ENCODE data around the gene EDRF1.
"Not testable (repeated sequence)": the region's sequence is repeated elsewhere in the genome, so short reads cannot be mapped to it uniquely, and the experiment has no call there.

EDRF1 gene
- 98.3 reads per million, percentile 82 among the genes with 10 or more reads in this experiment for total RNA-seq

- DNase-seq, result peak; percentile 99
These were observed at the start of gene EDRF1 for GRCh38 chr10:125719173-125720001. Gene EDRF1 (plus strand): TSS chr10:125719709. CDS start chr10:125719808, 99 bp downstream.

GRCh38 chr10:125672884-125673283 is 46.6 kb upstream of the EDRF1 start:
- no peak for DNase-seq

- no peak for DNase-seq
These were observed 40.1 kb upstream of the EDRF1 start for GRCh38 chr10:125679436-125679835.

GRCh38 chr10:125683063-125683462 is 36.4 kb upstream of the EDRF1 start, which contains the start of gene TEX36:
Gene TEX36 (minus strand): TSS chr10:125683163. CDS start chr10:125682989, 174 bp downstream.
- DNase-seq, result no peak

- DNase-seq, result no peak
These were observed 35.7 kb upstream of the EDRF1 start for GRCh38 chr10:125683821-125684220.

- DNase-seq, result no peak
These were observed 34.9 kb upstream of the EDRF1 start for GRCh38 chr10:125684581-125684980.

GRCh38 chr10:125687507-125688185 is 31.9 kb upstream of the EDRF1 start:
- no peak for DNase-seq

- no peak for DNase-seq
These were observed 29.4 kb upstream of the EDRF1 start for GRCh38 chr10:125689955-125690569.

- no peak for DNase-seq
These were observed 28.1 kb upstream of the EDRF1 start for GRCh38 chr10:125691160-125691981.

GRCh38 chr10:125692196-125692595 is 27.3 kb upstream of the EDRF1 start:
- DNase-seq, result no peak

GRCh38 chr10:125692601-125693523 is 26.6 kb upstream of the EDRF1 start:
- DNase-seq, result no peak

GRCh38 chr10:125693524-125693847 is 26.0 kb upstream of the EDRF1 start:
- no peak for DNase-seq

GRCh38 chr10:125694883-125695282 is 24.6 kb upstream of the EDRF1 start:
- no peak for DNase-seq

GRCh38 chr10:125696884-125697283 is 22.6 kb upstream of the EDRF1 start:
- not testable (repeated sequence) for DNase-seq

GRCh38 chr10:125698481-125698998 is 21.0 kb upstream of the EDRF1 start:
- DNase-seq, result no peak

- no peak for DNase-seq
These were observed 19.9 kb upstream of the EDRF1 start for GRCh38 chr10:125699562-125700143.

GRCh38 chr10:125700355-125700911 is 19.1 kb upstream of the EDRF1 start:
- no peak for DNase-seq

GRCh38 chr10:125707541-125708468 is 11.7 kb upstream of the EDRF1 start:
- no peak for DNase-seq

- no peak for DNase-seq
These were observed 10.5 kb upstream of the EDRF1 start for GRCh38 chr10:125708971-125709503.
